ENCODE data around the gene CNNM3.

DNA sequence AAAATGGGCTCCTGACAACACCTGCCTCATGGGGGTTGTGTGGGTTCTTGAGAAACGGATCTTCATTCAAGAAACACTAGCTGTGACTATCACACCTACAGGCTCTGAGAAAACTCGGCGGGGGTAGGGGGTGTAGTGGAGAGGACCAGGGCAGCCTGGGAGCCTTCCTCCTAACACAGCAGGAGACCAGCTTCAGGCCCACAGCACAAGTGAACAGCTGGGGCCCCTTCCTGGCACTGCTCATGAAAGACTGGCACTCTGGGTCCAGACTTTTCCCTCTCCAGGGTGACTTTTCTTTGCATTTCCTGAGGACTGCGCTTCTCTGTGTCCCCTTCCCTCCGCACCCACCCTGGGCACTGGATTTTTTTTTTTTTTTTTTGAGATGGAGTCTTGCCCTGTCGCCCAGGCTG lies 61.0 kb downstream of the CNNM3 start:
- no peak for TF ChIP-seq POLR2AphosphoS5 (IDR thresholded peaks at IDR 0.05; ENCODE audit: insufficient read depth in 1 of 2, low read depth in 1 of 2)
- TF ChIP-seq, protein P1, sequence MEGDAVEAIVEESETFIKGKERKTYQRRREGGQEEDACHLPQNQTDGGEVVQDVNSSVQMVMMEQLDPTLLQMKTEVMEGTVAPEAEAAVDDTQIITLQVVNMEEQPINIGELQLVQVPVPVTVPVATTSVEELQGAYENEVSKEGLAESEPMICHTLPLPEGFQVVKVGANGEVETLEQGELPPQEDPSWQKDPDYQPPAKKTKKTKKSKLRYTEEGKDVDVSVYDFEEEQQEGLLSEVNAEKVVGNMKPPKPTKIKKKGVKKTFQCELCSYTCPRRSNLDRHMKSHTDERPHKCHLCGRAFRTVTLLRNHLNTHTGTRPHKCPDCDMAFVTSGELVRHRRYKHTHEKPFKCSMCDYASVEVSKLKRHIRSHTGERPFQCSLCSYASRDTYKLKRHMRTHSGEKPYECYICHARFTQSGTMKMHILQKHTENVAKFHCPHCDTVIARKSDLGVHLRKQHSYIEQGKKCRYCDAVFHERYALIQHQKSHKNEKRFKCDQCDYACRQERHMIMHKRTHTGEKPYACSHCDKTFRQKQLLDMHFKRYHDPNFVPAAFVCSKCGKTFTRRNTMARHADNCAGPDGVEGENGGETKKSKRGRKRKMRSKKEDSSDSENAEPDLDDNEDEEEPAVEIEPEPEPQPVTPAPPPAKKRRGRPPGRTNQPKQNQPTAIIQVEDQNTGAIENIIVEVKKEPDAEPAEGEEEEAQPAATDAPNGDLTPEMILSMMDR (IDR thresholded peaks at IDR 0.05) = no peak
- no peak for TF ChIP-seq POLR2A (IDR thresholded peaks at IDR 0.05)
